Hematopoietic multipotent progenitor cell treated with erythropoietin and hydrocortisone succinate and interleukin-3 and kit ligand, for 15 days (in vitro differentiated cells): ENCODE data around the gene SP110.
"Not testable (repeated sequence)": the region's sequence is repeated elsewhere in the genome, so short reads cannot be mapped to it uniquely, and the experiment has no call there.

Experiments used
- DNase-seq: peaks from one replicate; pipeline ENCODE4 v3.0.0-alpha.2; 2015; ENCODE audit warnings: low spot score

SP110 gene

GRCh38 chr2:230224458-230224857, 4.7 kb upstream of the SP110 start:
- DNase-seq = no peak

GRCh38 chr2:230222829-230223228, 3.0 kb upstream of the SP110 start:
- not testable (repeated sequence) for DNase-seq

- no peak for DNase-seq
Observed at GRCh38 chr2:230221493-230221892, 1.7 kb upstream of the SP110 start.

- no peak for DNase-seq
Observed at GRCh38 chr2:230220347-230220969, 674 bp upstream of the SP110 start.

GRCh38 chr2:230218421-230218820, 1.4 kb downstream of the SP110 start:
- no peak for DNase-seq

- no peak for DNase-seq
Observed at GRCh38 chr2:230217424-230217823, 2.4 kb downstream of the SP110 start.

GRCh38 chr2:230216489-230216888, 3.3 kb downstream of the SP110 start:
- DNase-seq = no peak

GRCh38 chr2:230209422-230210051, 10.2 kb downstream of the SP110 start:
- no peak for DNase-seq

- no peak for DNase-seq
Observed at GRCh38 chr2:230208576-230208975, 11.2 kb downstream of the SP110 start.

- DNase-seq = no peak
Observed at GRCh38 chr2:230205721-230206120, 14.1 kb downstream of the SP110 start.

GRCh38 chr2:230205034-230205433, 14.8 kb downstream of the SP110 start:
- no peak for DNase-seq

- DNase-seq = no peak
Observed at GRCh38 chr2:230203110-230203676, 16.6 kb downstream of the SP110 start.

GRCh38 chr2:230202430-230203109, 17.2 kb downstream of the SP110 start:
- DNase-seq = no peak

GRCh38 chr2:230184727-230185578, 34.8 kb downstream of the SP110 start:
- DNase-seq = no peak

GRCh38 chr2:230181195-230181594, 38.6 kb downstream of the SP110 start:
- DNase-seq = no peak

- DNase-seq = no peak
Observed at GRCh38 chr2:230179907-230180306, 39.9 kb downstream of the SP110 start.

GRCh38 chr2:230178546-230179485, 41.0 kb downstream of the SP110 start:
- DNase-seq = no peak

GRCh38 chr2:230176996-230177395, 42.8 kb downstream of the SP110 start:
- no peak for DNase-seq

GRCh38 chr2:230174466-230174865, 45.3 kb downstream of the SP110 start:
- DNase-seq = no peak

- no peak for DNase-seq
Observed at GRCh38 chr2:230172852-230173251, 46.9 kb downstream of the SP110 start.

GRCh38 chr2:230172156-230172555, 47.6 kb downstream of the SP110 start:
- DNase-seq = no peak
